ENCODE results near the gene DENND1A.

Gene DENND1A

GRCh38 chr9:123421801-123422455 lies 508.0 kb downstream of the DENND1A start:
- TF ChIP-seq CTCF (IDR thresholded peaks at IDR 0.05; ENCODE audit: low read depth, low read length): no peak
- H3K4me3 ChIP-seq (ENCODE audit: low read depth, low read length): no peak overlapping the region

GRCh38 chr9:123421186-123421585 lies 508.7 kb downstream of the DENND1A start:
- no peak for TF ChIP-seq CTCF (IDR thresholded peaks at IDR 0.05; ENCODE audit: low read depth, low read length)
- H3K4me3 ChIP-seq (ENCODE audit: low read depth, low read length): no peak overlapping the region

GRCh38 chr9:123420592-123421111 lies 509.3 kb downstream of the DENND1A start:
- no peak for TF ChIP-seq CTCF (IDR thresholded peaks at IDR 0.05; ENCODE audit: low read depth, low read length)
- H3K4me3 ChIP-seq (ENCODE audit: low read depth, low read length): no peak overlapping the region

GRCh38 chr9:123419721-123420591 lies 510.0 kb downstream of the DENND1A start:
- no peak overlapping the region for H3K4me3 ChIP-seq (ENCODE audit: low read depth, low read length)
- no peak for TF ChIP-seq CTCF (IDR thresholded peaks at IDR 0.05; ENCODE audit: low read depth, low read length)

GRCh38 chr9:123419091-123419490 lies 510.8 kb downstream of the DENND1A start:
- TF ChIP-seq CTCF (IDR thresholded peaks at IDR 0.05; ENCODE audit: low read depth, low read length): no peak

GRCh38 chr9:123418506-123418905 lies 511.4 kb downstream of the DENND1A start:
- no peak overlapping the region for H3K4me3 ChIP-seq (ENCODE audit: low read depth, low read length)
- TF ChIP-seq CTCF (IDR thresholded peaks at IDR 0.05; ENCODE audit: low read depth, low read length): no peak

More at GRCh38 chr9:123419091-123419490, 510.8 kb downstream of the DENND1A start:
- no peak overlapping the region for H3K4me3 ChIP-seq (ENCODE audit: low read depth, low read length)

GRCh38 chr9:123418052-123418430 lies 511.9 kb downstream of the DENND1A start:
- no peak for TF ChIP-seq CTCF (IDR thresholded peaks at IDR 0.05; ENCODE audit: low read depth, low read length)
- no peak overlapping the region for H3K4me3 ChIP-seq (ENCODE audit: low read depth, low read length)
